ENCODE measurements around the gene MCC.

The MCC gene

GRCh38 chr5:113022661-113023060 is 465.6 kb downstream of the MCC start:
- no peak for TF ChIP-seq CTCF (IDR thresholded peaks at IDR 0.05; ENCODE audit: borderline replicate concordance, control extremely low read depth, extremely low read depth, insufficient read depth, missing control alignments)
- no peak for DNase-seq (ENCODE audit: low spot score)
- in situ Hi-C loops (cut with MboI; ENCODE audit: low sequenced_read_pairs, unreplicated experiment) = no loop called here

DNA sequence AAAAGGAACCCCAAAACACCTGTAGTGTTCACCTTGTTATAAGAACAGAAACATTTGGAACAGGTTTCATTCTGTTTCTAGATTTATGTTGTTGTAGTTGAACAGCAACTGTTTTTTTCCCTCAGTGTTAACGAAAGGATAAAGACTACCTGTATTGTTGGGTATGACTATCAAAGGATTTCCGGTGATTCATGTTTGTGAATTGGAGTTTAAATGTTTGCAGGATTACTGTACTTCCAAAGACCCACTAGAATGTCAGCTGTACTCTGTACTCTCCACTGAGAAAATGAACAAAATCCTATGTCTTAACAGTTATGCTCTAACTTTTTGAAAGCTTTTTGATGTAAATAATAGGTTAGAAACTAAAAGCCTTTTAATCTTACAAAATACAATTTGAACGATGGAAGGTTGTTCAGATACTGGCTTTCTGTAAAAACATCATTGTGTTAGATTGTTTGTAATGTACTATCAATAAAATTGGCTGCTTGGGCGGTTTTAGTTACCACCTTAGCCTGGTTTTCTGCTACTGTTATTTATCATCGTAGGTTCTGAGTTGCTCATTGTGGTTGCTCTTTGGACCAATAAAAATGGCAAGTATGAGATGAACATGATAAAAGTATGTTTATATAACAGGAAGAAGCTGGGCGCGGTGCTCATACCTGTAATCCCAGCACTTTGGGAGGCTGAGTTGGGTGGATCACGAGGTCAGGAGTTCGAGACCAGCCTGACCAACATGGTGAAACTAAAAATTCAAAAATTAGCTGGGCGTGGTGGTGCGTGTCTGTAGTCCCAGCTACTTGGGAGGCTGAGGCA is 467.6 kb downstream of the MCC start:
- TF ChIP-seq CTCF (IDR thresholded peaks at IDR 0.05; ENCODE audit: borderline replicate concordance, control extremely low read depth, extremely low read depth, insufficient read depth, missing control alignments) = no peak
- in situ Hi-C loops (cut with MboI; ENCODE audit: low sequenced_read_pairs, unreplicated experiment) = no loop called here
- no peak for DNase-seq (ENCODE audit: low spot score)

DNA sequence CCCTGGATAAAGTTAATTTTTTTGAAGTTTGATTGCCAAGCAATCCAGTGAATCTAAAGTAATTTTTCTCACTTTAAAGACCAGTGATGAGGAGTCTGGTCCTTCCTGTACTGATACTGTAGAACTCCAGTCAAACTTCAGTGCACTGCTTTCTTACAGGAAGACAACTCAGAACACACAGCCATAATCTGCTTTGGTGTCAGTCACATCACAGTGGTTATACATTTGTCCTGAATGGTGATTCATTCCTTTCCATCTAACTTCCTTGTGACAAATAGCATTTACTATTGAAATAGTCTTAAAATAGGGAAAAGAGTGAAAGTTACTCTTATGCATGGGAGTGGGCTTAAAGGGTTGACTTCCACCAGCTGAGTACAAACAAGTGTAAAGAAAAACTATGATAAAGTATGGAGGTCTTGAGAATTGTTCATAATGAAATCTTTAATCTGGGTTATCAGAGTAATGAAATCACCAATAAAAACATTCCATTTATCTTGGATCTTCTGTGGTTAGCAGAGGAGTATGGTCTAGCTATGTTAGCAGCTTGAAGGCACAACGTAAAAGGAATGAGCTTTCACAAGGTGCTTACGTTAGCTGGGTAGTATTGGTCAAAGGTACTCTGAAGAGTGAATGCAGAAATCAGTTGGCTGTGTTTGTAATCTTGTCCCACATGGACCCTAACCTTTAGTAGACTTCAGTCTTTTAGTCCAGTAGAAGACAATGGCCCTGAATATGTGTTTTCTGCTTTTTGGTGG is 470.2 kb downstream of the MCC start:
- no peak for DNase-seq (ENCODE audit: low spot score)
- in situ Hi-C loops (cut with MboI; ENCODE audit: low sequenced_read_pairs, unreplicated experiment) = no loop called here
- no peak for TF ChIP-seq CTCF (IDR thresholded peaks at IDR 0.05; ENCODE audit: borderline replicate concordance, control extremely low read depth, extremely low read depth, insufficient read depth, missing control alignments)

DNA sequence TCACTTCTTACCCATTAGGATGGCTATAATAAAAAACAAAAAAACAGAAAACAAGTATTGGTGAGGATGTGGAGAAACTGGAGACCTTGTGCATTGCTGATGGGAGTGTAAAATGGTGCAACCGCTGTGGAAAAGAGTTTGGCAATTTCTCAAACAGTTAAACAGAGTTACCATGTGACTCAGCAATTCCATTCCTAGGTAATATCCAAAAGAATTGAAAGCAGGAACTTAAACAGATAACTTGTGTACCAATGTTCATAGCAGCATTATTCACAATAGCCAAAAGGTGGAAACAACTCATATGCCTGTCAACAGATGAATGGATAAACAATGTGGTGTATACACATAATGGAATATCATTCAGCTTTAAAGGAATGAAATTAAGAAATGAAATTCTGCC is 482.8 kb downstream of the MCC start:
- no peak for TF ChIP-seq CTCF (IDR thresholded peaks at IDR 0.05; ENCODE audit: borderline replicate concordance, control extremely low read depth, extremely low read depth, insufficient read depth, missing control alignments)
- no peak for DNase-seq (ENCODE audit: low spot score)
- in situ Hi-C loops (cut with MboI; ENCODE audit: low sequenced_read_pairs, unreplicated experiment) = no loop called here

DNA sequence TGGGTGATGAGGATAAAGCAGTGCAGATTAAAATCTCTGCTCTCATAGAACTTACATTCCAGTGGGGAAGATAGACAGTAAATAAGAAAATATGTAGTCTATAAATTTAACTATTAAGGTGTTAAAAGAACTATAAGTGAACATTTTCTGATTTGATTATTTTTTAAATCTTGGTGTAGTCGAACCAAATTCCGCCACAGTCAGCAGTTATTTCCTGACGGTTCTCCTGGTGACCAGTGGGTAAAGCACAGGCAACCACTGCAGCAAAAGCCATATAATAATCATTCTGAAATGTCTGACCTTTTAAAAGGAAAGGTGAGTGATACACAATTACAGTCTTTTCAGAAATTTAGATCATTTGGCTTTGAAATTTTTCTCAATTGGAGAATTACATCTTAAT is 484.5 kb downstream of the MCC start:
- TF ChIP-seq CTCF (IDR thresholded peaks at IDR 0.05; ENCODE audit: borderline replicate concordance, control extremely low read depth, extremely low read depth, insufficient read depth, missing control alignments) = no peak
- DNase-seq (ENCODE audit: low spot score) = no peak
- in situ Hi-C loops (cut with MboI; ENCODE audit: low sequenced_read_pairs, unreplicated experiment) = no loop called here

DNA sequence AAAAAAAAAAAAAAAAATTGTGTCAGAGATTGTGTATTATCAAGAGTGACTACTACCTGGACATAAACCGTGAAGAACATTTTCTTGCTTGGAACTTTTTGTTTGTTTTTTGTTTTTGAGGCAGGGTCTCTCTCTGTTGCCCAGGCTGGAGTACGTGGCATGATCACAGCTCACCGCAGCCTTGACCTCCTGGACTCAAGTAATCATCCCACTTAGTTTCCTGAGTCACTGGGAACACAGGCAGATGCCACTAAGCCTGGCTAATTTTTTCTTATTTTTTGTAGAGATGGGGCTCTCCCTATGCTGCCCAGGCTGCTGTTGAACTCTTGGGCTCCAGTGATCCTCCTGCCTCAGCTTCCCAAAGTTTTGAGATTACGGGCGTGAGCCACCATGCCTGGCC is 485.8 kb downstream of the MCC start:
- DNase-seq (ENCODE audit: low spot score) = no peak
- in situ Hi-C loops (cut with MboI; ENCODE audit: low sequenced_read_pairs, unreplicated experiment) = no loop called here

More for the DNA sequence above, 485.8 kb downstream of the MCC start:
- TF ChIP-seq CTCF (IDR thresholded peaks at IDR 0.05; ENCODE audit: borderline replicate concordance, control extremely low read depth, extremely low read depth, insufficient read depth, missing control alignments) = no peak

Data from GM13976 (cell line).